Activated naive CD8-positive, alpha-beta T cell treated with anti-CD3 and anti-CD28 coated beads, Interleukin-2, amount 10 ng/mL, durations not matched to agents 7 days and 5 days (primary cell): ENCODE results near the gene RAB11FIP2. TPM values are rescaled to one million over a fixed set of nuclear protein-coding genes. Genes with fewer than 3 reads are reported as not detected.

Experiments
- ATAC-seq: fragments of 150-1000 bp; cut with Tn5 transposase; one replicate; pipeline ENCODE4 v1.10.0; 2021; ENCODE audit warnings: low read depth, moderate library complexity
- POLR2A ChIA-PET: fragments of 350-600 bp; sonication (Branson Sonifier 250); formaldehyde crosslinking; loops from one replicate; lab custom pipeline; 2021; ENCODE audit warnings: antibody characterized with exemption; lab: Charles Lee
- DNase-seq: peaks from one replicate; pipeline ENCODE4 v3.0.0; 2021
- H3K27ac Mint-ChIP-seq: one replicate; pipeline ENCODE4 v1.8.0; 2022; ENCODE audit warnings: mild to moderate bottlenecking, mixed read lengths
- H3K27me3 Mint-ChIP-seq: one replicate; pipeline ENCODE4 v1.8.0; 2022; ENCODE audit warnings: mild to moderate bottlenecking, moderate library complexity, mixed read lengths
- H3K36me3 Mint-ChIP-seq: one replicate; pipeline ENCODE4 v1.8.0; 2021; ENCODE audit warnings: mild to moderate bottlenecking, mixed read lengths
- H3K4me1 Mint-ChIP-seq: one replicate; pipeline ENCODE4 v1.8.0; 2021; ENCODE audit warnings: mixed read lengths
- H3K4me3 Mint-ChIP-seq: one replicate; pipeline ENCODE4 v1.8.0; 2022; ENCODE audit warnings: mild to moderate bottlenecking, moderate library complexity, mixed read lengths
- H3K9me3 Mint-ChIP-seq: one replicate; pipeline ENCODE4 v1.8.0; 2021; ENCODE audit warnings: mixed read lengths
- total RNA-seq, 2 experiments: library from RNA; stranded (reverse); gene quantifications; one replicate each; pipeline ENCODE4 v1.2.3, GENCODE V29; 2021

Gene RAB11FIP2
- total RNA-seq, 2 experiments from 2014 or later, result 19.1 to 23.6 TPM

DNA sequence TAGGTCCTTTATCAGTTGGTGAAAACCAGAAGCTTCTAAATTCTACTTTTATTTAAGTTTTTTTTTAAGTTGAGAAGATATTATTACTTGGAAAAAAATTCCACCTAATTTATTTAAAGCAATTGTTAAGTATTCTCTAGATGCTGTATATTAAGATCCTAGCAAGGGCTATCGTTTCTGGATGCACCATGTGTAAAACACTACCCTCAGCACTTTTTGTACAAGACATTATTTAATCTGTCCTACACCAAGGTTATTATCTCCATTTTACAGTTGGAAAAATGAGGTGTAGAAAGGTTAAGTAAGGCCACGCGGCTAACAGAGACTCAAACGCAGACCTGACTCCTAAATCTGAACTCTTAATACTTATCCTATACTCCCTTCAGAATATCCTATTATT, 19.8 kb downstream of the RAB11FIP2 start:
- DNase-seq, result no peak
- ATAC-seq, result no peak
- Mint-ChIP-seq H3K27ac (no peak overlapping the region), H3K36me3 (peaks cover 11% of the 10 kb centered on the region), H3K4me3 (no peak overlapping the region), H3K4me1 (peaks cover 5% of the 10 kb centered on the region), H3K27me3 (no peaks in the 10 kb centered on the region), H3K9me3 (no peaks in the 10 kb centered on the region)
- POLR2A ChIA-PET, result no interaction called here

DNA sequence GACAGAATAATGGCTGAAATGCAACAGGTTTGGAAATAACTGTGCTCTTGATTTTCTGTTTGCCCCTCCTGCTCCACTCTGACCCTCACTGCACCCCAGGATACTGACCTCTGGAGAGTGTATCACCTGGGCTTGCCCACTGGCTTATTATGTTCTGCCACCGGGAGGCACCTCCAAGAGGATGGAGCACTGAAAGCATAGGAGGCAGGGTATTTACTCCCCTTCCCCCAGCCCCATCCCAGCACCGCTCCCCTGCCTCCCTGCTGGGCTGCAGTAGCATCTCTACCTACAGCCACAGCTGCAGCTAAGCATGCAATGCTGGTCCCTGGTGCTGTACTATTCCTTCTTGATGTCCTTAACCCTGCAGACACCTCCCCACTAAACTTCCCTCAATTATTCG, 26.4 kb downstream of the RAB11FIP2 start:
- H3K27me3 Mint-ChIP-seq, result no peaks in the 10 kb centered on the region
- H3K4me3 Mint-ChIP-seq, result no peak overlapping the region
- H3K27ac Mint-ChIP-seq, result no peak overlapping the region
- no peak for DNase-seq
- H3K4me1 Mint-ChIP-seq, result no peaks in the 10 kb centered on the region
- no peaks in the 10 kb centered on the region for H3K9me3 Mint-ChIP-seq
- no peak for ATAC-seq
- POLR2A ChIA-PET, result no interaction called here
- peaks cover 7% of the 10 kb centered on the region for H3K36me3 Mint-ChIP-seq

- Mint-ChIP-seq H3K27me3 (no peaks in the 10 kb centered on the region), H3K9me3 (no peaks in the 10 kb centered on the region), H3K4me1 (no peaks in the 10 kb centered on the region), H3K36me3 (peaks cover 15% of the 10 kb centered on the region), H3K4me3 (no peak overlapping the region), H3K27ac (no peak overlapping the region)
- no peak for ATAC-seq
- DNase-seq, result no peak
- POLR2A ChIA-PET, result no interaction called here
Measured at GRCh38 chr10:118017850-118018249, 28.9 kb downstream of the RAB11FIP2 start.

GRCh38 chr10:118017071-118017740, 29.5 kb downstream of the RAB11FIP2 start:
- ATAC-seq, result no peak
- no peaks in the 10 kb centered on the region for H3K9me3 Mint-ChIP-seq
- POLR2A ChIA-PET, result no interaction called here
- H3K36me3 Mint-ChIP-seq, result peaks cover 15% of the 10 kb centered on the region
- no peak overlapping the region for H3K4me3 Mint-ChIP-seq
- DNase-seq, result no peak
- no peak overlapping the region for H3K27ac Mint-ChIP-seq
- H3K27me3 Mint-ChIP-seq, result no peaks in the 10 kb centered on the region
- H3K4me1 Mint-ChIP-seq, result no peaks in the 10 kb centered on the region

GRCh38 chr10:118012952-118013525, 33.7 kb downstream of the RAB11FIP2 start:
- POLR2A ChIA-PET, result no interaction called here
- no peak for ATAC-seq
- Mint-ChIP-seq H3K9me3 (no peaks in the 10 kb centered on the region), H3K4me3 (no peak overlapping the region), H3K27ac (no peak overlapping the region), H3K27me3 (no peaks in the 10 kb centered on the region), H3K4me1 (no peaks in the 10 kb centered on the region), H3K36me3 (peaks cover 20% of the 10 kb centered on the region)
- no peak for DNase-seq

DNA sequence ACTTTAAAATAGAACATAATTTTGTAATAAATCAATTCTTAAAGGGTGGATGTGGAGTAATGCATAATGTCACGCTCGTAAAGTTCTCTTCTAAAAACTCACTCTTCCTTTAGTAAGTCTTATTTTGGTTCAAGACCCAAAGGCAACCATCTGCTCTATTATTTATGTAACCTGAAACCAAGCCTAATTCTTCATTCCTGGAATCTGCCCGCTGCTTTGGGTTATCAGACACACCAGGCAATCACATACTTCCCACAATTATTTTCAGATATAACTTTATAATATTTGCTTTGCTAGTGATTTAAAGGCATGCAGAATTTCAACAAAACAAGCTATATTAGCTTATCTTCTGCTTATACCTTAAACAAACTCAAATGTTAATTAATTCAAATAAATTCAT, 39.0 kb downstream of the RAB11FIP2 start:
- no peaks in the 10 kb centered on the region for H3K27me3 Mint-ChIP-seq
- ATAC-seq (no peak), DNase-seq (no peak)
- POLR2A ChIA-PET, result no interaction called here
- no peak overlapping the region for H3K4me3 Mint-ChIP-seq
- no peaks in the 10 kb centered on the region for H3K9me3 Mint-ChIP-seq
- no peaks in the 10 kb centered on the region for H3K4me1 Mint-ChIP-seq
- no peak overlapping the region for H3K27ac Mint-ChIP-seq
- H3K36me3 Mint-ChIP-seq, result peaks cover 21% of the 10 kb centered on the region

DNA sequence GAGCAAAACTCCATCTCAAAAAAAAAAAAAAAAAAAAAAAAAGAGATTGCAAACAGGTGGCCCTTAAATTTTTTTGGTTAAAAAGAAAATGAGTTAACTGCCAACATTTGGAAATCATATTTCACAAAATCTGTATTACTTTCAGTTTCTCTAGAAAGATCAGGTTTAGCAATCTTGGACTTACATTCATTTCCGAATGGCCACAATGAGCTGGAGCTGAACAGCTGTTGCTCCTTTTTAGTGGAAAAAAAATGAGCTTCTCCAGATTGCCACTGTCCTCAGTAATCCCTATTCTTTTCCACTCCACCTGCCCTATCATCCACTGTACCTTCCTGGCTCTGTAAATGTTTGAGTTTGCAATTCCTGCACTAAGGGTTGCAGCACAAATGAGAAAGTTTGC, 43.6 kb downstream of the RAB11FIP2 start:
- POLR2A ChIA-PET, result interaction anchor here (0.7 kb wide), 1 partner anchor 41 kb away, joined by 4 read pairs; no protein-coding TSS in a partner anchor
- H3K36me3 Mint-ChIP-seq, result peaks cover 34% of the 10 kb centered on the region
- no peak overlapping the region for H3K27ac Mint-ChIP-seq
- peaks cover 2% of the 10 kb centered on the region for H3K4me1 Mint-ChIP-seq
- DNase-seq (no peak), ATAC-seq (no peak)
- H3K9me3 Mint-ChIP-seq, result no peaks in the 10 kb centered on the region
- H3K4me3 Mint-ChIP-seq, result no peak overlapping the region
- no peaks in the 10 kb centered on the region for H3K27me3 Mint-ChIP-seq

DNA sequence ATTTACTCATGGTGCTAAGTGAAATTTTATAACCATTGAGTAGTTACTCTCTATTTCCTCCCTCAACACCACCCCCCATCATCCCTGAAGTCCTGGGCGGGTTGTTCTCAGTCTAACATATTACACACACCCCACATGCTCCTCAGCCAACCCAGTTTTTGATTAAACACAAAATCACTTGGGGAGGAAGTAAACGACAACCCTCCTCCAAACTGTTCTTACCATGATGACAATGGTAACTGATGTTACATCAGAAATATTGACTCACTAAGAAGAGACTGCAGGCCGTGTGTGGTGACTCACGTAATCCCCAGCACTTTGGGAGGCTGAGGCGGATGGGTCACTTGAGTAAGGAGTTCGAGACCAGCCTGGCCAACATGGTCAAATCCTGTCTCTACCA, 44.2 kb downstream of the RAB11FIP2 start:
- H3K27me3 Mint-ChIP-seq, result no peaks in the 10 kb centered on the region
- POLR2A ChIA-PET, result no interaction called here
- peak overlapping the region; percentile 36 for H3K27ac Mint-ChIP-seq
- H3K4me1 Mint-ChIP-seq, result peaks cover 2% of the 10 kb centered on the region
- no peak for DNase-seq
- no peak for ATAC-seq
- H3K9me3 Mint-ChIP-seq, result no peaks in the 10 kb centered on the region
- no peak overlapping the region for H3K4me3 Mint-ChIP-seq
- H3K36me3 Mint-ChIP-seq, result peaks cover 36% of the 10 kb centered on the region

DNA sequence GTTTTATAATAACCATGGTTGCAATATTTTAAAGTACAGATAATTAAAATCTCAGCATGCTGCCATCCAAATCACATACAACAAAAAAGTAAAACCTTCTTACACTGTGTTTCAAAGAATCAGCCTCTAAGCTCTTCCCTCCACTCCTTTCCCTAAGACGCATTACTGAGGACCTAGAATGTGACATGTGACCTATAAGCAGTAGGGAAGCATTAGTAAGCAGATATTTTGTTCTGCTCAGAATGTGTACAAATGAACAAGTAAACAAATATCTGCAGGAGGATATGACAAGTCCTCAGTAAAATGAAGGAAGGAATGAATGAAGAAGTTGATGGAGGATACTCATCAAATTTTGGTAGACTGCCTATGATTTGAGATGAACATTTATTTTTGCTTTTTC, 49.1 kb downstream of the RAB11FIP2 start:
- Mint-ChIP-seq H3K36me3 (peaks cover 33% of the 10 kb centered on the region), H3K4me1 (peaks cover 2% of the 10 kb centered on the region), H3K4me3 (no peak overlapping the region), H3K27me3 (no peaks in the 10 kb centered on the region), H3K27ac (no peak overlapping the region), H3K9me3 (no peaks in the 10 kb centered on the region)
- ATAC-seq (no peak), DNase-seq (no peak)
- POLR2A ChIA-PET, result no interaction called here

DNA sequence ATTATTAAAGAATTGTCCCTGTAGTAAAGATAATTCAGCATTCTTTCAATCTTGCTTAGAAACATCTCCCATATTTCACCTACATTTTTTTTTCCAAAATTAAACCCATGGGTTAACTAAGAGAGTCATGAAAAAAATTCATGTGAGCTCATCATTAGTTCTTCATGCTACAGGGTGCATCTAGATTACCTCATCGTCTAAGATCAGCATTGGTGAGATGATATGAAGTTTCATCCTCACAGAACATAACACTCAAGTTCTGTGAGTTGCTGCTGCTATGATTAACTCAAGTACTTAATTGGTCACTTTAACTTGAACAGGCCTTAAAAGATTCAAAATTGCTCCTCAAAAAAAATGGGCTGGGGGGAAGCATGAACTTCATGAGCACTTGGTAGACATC, 50.0 kb downstream of the RAB11FIP2 start:
- Mint-ChIP-seq H3K4me3 (no peak overlapping the region), H3K9me3 (no peaks in the 10 kb centered on the region), H3K4me1 (no peaks in the 10 kb centered on the region), H3K36me3 (peaks cover 28% of the 10 kb centered on the region), H3K27ac (no peak overlapping the region), H3K27me3 (no peaks in the 10 kb centered on the region)
- DNase-seq (no peak), ATAC-seq (no peak)
- POLR2A ChIA-PET, result no interaction called here

GRCh38 chr10:117994771-117995170, 52.0 kb downstream of the RAB11FIP2 start:
- no peak overlapping the region for H3K27ac Mint-ChIP-seq
- DNase-seq (no peak), ATAC-seq (no peak)
- no peaks in the 10 kb centered on the region for H3K4me1 Mint-ChIP-seq
- no peak overlapping the region for H3K4me3 Mint-ChIP-seq
- H3K9me3 Mint-ChIP-seq, result no peaks in the 10 kb centered on the region
- H3K27me3 Mint-ChIP-seq, result no peaks in the 10 kb centered on the region
- POLR2A ChIA-PET, result no interaction called here
- H3K36me3 Mint-ChIP-seq, result peaks cover 21% of the 10 kb centered on the region

DNA sequence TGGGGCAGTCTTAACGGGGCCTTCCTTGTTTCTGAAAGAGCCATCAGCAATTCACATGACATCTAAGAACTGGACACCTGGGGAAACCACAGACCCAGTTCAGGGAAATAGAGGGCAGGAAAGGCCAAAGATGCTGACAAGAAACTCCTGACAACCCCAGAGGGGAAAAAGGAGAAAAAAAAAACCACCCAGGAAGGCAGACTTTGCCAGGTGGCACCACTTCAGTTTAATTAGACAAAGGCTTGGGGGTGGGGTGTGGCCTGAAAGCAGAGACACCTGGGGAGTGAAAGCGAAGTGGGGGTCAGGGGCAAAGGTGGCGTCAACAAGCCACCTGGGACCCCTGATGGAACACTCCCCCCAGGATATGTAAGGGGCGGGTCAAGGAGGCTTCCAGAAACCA, 53.6 kb downstream of the RAB11FIP2 start:
- Mint-ChIP-seq H3K36me3 (peaks cover 18% of the 10 kb centered on the region), H3K4me1 (no peaks in the 10 kb centered on the region), H3K27ac (no peak overlapping the region), H3K4me3 (no peak overlapping the region), H3K9me3 (peaks cover 2% of the 10 kb centered on the region), H3K27me3 (no peaks in the 10 kb centered on the region)
- DNase-seq (no peak), ATAC-seq (no peak)
- POLR2A ChIA-PET, result no interaction called here

- Mint-ChIP-seq H3K4me1 (no peaks in the 10 kb centered on the region), H3K27ac (no peak overlapping the region), H3K36me3 (peaks cover 17% of the 10 kb centered on the region), H3K27me3 (no peaks in the 10 kb centered on the region), H3K4me3 (no peak overlapping the region), H3K9me3 (peaks cover 6% of the 10 kb centered on the region)
- ATAC-seq (no peak), DNase-seq (no peak)
- POLR2A ChIA-PET, result no interaction called here
Measured at GRCh38 chr10:117991701-117992100, 55.0 kb downstream of the RAB11FIP2 start.

DNA sequence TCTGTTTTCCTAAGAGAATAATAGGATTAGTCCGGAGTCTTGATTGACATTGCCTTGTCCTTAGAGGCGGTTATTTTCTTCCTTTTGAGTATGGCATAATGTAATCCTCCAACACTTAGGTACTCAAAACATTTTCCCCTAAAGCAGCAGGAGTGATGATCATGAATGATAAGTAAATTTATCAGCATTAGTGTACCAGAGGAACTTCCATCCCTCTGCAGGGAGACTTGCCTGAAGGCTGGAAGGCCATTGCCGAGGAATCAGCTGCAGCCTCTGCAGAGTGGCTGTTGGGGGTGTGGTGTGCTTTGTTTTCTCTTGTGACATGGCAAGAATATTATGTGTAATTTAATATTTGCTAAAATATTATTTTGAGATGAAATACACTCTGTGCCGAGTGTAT, 56.8 kb downstream of the RAB11FIP2 start:
- Mint-ChIP-seq H3K4me1 (no peaks in the 10 kb centered on the region), H3K27ac (no peak overlapping the region)

More for the DNA sequence above, 56.8 kb downstream of the RAB11FIP2 start:
- Mint-ChIP-seq H3K27me3 (no peaks in the 10 kb centered on the region), H3K36me3 (peaks cover 7% of the 10 kb centered on the region), H3K4me3 (no peak overlapping the region), H3K9me3 (peaks cover 9% of the 10 kb centered on the region)
- DNase-seq (no peak), ATAC-seq (no peak)
- POLR2A ChIA-PET, result no interaction called here
